IMR-90 (cell line): ENCODE measurements around the gene CA12.

ENCODE experiments used
- CEBPB ChIP-seq: IDR thresholded peaks from 2 replicates; pipeline ENCODE4 v1.6.1; 2012; ENCODE audit warnings: low read depth, low read length, improper control_type of control experiment
- CHD1 ChIP-seq: IDR thresholded peaks from 2 replicates; pipeline ENCODE4 v1.6.1; 2012; ENCODE audit warnings: low read depth, low read length, improper control_type of control experiment
- CTCF ChIP-seq: conservative IDR thresholded peaks from 2 replicates; pipeline ENCODE4 v1.5.1; 2012; ENCODE audit warnings: mild to moderate bottlenecking, low read depth, low read length, improper control_type of control experiment
- ELK1 ChIP-seq: fragments of 150-350 bp; IDR thresholded peaks from 2 replicates; pipeline ENCODE4 v1.6.1; 2016; ENCODE audit warnings: low read depth, mild to moderate bottlenecking, low read length, moderate library complexity, borderline replicate concordance
- FOS ChIP-seq: fragments of 150-350 bp; IDR thresholded peaks from 2 replicates; pipeline ENCODE4 v1.6.1; 2016; ENCODE audit warnings: low read depth, low read length
- MXI1 ChIP-seq: IDR thresholded peaks from 2 replicates; pipeline ENCODE4 v1.6.1; 2012; ENCODE audit warnings: low read depth, mild to moderate bottlenecking, low read length, moderate library complexity, borderline replicate concordance
- NFE2L2 ChIP-seq: fragments of 150-350 bp; IDR thresholded peaks from 2 replicates; pipeline ENCODE4 v1.6.1; 2016; ENCODE audit warnings: low read depth, mild to moderate bottlenecking, low read length
- POLR2A ChIP-seq: IDR thresholded peaks from 2 replicates; pipeline ENCODE4 v1.6.1; 2012; ENCODE audit warnings: mild to moderate bottlenecking, low read depth, low read length
- RAD21 ChIP-seq: IDR thresholded peaks from 2 replicates; pipeline ENCODE4 v1.6.1; 2012; ENCODE audit warnings: low read length, improper control_type of control experiment
- RFX5 ChIP-seq: IDR thresholded peaks from 2 replicates; pipeline ENCODE4 v1.8.0; 2012; ENCODE audit warnings: low read depth, mild to moderate bottlenecking, low read length, moderate library complexity

- TF ChIP-seq POLR2A, result no peak
- no peak for TF ChIP-seq CTCF
- no peak for TF ChIP-seq FOS
- TF ChIP-seq CHD1, result no peak
- no peak for TF ChIP-seq RAD21
- no peak for TF ChIP-seq NFE2L2
- TF ChIP-seq ELK1, result no peak
- TF ChIP-seq CEBPB, result no peak
- TF ChIP-seq MXI1, result no peak
- TF ChIP-seq RFX5, result no peak
Observed at GRCh38 chr15:63277893-63278456, 103.7 kb downstream of the CA12 start.
